HG02973 (cell line): Measurements from ENCODE around the gene UVSSA.
"Not testable (repeated sequence)": the region's sequence is repeated elsewhere in the genome, so short reads cannot be mapped to it uniquely, and the experiment has no call there.

Experiments
- ATAC-seq: cut with Tn5 transposase; IDR thresholded peaks from one replicate; pipeline ENCODE4 v1.9.1; 2021; ENCODE audit warnings: moderate library complexity; ENCODE audit not compliant: unreplicated experiment

UVSSA gene

DNA sequence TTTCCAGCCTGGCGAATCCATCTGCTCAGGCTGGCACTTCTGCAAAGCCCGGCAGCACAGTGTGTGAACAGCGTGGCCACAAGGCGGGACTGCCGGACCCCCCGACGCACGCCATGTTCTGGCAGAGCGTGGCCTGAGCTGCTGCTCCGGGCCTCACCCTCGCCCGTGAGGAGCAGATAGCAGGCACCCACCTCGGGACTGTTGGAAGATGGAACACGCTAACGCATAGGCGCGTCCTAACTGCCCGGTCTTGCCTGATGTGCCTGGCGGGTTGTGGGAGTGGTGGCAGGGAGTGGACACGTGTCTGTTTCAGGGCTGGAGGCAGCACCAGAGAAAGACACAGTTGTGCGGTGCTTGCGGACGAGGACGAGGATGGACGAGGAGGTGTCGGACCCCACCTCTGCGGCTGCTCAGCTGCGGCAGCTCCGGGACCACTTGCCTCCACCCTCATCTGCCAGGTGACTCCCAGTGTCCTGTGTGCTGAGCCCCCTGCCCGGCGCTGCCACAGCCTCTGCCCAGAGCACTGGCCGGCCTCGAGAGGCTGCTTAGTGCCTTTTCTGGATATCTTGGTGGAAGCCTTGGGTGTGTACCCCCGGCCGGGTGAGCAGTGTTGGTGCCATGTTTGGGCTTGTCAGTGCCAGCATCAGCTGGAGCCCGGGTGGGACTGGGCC, 28.2 kb downstream of the UVSSA start:
- ATAC-seq = no peak

GRCh38 chr4:1375761-1376322, 28.8 kb downstream of the UVSSA start:
- ATAC-seq = no peak

DNA sequence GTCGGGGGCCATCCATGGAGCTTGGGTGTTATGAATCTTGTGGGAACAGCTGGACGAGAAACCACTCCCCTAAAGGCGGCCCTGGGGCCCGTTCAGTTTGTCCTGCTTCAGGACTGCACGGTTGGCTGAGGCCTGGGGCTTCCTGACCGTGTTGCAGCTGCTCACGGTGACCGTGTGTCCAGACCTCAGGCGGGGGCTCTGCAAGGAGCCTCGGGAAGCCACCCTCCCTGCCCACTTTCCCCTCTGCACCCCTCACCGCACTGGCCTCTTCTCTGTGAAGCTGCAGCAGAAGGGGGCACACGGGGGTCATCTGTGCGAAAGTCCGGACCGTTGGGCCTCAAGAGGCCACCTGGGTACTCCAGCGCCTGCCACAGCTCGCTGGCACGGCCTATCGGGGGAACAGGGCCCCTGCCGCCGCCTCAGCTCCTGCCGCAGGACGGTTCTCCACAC, 29.4 kb downstream of the UVSSA start:
- no peak for ATAC-seq

- no peak for ATAC-seq
Observed at GRCh38 chr4:1376841-1377605, 30.0 kb downstream of the UVSSA start.

- no peak for ATAC-seq
Observed at GRCh38 chr4:1377606-1378261, 30.7 kb downstream of the UVSSA start.

DNA sequence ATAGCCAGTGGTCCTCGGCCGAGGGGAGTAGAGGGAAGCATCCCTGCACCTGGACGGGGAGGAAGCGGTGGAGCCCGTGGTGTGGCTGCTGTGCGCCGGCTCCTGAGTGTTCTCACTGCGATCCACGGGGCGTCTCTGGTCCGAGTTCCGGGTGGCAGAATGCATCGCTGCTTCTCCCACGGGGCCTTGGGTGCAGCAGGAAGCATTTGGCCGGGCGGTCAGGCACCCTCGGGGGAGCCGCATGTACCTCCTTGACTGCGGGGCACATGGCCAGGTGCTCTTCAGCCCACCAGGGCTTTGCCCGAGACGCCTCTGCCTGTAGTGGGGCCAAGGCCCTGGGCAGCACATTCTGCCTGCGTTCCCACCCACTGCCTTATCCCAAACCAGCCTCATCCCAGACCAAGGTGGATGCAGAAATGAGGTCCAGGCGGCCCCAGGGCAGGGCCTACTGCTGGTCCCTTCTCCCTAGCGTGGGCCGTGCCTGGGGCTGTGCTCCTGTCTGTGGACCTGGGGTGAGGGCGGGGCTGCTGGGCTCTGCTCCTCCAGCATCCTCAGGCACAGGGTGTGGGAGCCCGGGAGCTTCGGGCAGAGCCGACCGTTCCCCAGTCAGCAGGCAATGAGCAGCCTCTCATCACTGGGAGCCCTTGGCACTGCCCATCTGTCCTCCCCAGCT, 31.7 kb downstream of the UVSSA start:
- ATAC-seq = no peak

DNA sequence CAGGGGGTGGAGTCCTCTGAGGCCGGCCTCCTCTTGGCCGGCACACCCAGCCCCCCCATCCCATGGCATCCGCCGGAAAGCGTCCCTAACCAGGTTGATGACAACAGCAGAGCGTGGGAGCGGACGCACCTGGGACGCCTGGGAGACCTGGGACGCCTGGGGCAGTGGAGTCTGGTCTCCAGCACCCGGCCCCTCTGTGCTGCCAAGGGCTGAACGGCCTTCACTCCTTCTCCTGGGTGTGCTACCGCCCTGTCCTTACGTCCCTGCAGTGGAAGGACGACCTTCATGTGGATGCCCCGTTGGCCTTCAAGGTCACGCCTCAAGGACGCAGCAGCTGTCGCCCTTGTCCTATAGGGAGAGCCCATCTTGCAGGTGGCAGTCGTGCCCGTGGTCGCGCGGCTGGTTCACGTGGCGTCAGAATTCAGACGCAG, 32.4 kb downstream of the UVSSA start:
- no peak for ATAC-seq

GRCh38 chr4:1379801-1380331, 32.9 kb downstream of the UVSSA start:
- ATAC-seq = no peak

DNA sequence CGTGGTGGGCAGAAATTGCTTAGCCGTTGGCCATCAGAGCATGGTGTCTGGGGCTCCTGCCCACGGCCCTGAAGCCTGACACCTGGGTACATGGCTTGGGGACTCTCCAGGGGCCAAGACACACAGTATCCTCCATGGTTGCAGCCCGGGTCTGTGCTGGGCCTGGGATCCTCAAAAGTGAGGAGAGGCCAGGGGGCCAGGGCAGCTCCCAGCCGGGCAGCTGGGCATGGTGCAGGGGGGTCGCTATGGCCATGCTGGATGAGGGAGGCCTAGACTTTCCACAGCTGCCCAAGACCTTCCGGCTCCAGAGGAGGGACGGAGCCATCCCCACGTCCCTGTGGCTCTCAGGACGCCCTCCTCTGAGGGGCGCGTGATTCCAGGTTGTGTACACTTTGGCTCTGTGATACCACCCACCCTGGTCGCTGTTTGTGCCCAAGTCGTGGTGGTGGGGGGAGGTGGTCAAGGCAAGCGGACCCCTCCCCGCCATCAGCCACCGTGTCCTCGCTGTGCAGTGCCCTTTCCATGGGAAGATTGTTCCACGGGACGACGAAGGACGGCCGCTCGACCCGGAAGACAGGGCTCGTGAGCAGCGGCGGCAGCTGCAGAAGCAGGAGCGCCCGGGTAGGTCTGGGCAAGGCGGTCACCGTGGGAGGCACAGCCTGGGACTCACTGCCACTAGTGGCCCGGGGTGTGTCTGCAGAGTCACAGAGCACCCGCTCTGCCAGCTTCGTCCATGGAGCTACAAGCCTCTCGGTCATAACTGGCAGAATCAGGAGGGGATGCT, 33.6 kb downstream of the UVSSA start:
- ATAC-seq = no peak

- no peak for ATAC-seq
Observed at GRCh38 chr4:1381181-1381621, 34.2 kb downstream of the UVSSA start.

DNA sequence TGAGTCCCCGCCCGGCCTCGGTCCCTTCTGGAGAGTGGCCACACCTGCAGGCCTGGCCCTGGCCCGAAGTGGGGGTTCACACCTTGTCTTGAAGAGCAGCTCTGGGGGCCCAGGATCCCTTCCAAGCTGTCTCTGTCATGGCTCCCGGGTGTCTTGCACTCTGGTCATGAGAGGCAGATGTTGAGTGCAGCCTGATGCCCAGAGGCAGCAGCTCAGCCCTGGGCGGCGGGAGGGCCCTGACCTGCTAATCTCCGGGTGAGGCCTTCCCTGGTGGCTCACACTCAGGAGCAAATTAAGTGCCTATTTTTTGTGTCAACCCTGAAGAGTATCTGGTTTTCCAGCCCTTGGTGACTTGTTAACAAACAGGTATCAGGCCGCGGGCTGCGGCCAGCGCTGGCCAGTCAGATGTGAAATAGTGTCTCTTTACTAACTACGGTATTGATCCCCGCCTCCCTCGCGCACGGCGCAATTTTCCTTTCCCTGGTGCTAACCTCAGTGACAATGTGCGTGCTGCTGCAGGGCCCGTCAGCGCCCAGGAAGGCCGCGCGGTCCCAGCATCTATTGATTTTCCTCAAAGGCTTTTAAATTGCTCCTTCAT, 35.0 kb downstream of the UVSSA start:
- no peak for ATAC-seq

- no peak for ATAC-seq
Observed at GRCh38 chr4:1382776-1383727, 36.0 kb downstream of the UVSSA start.

GRCh38 chr4:1383728-1384591, 37.0 kb downstream of the UVSSA start:
- ATAC-seq = no peak

DNA sequence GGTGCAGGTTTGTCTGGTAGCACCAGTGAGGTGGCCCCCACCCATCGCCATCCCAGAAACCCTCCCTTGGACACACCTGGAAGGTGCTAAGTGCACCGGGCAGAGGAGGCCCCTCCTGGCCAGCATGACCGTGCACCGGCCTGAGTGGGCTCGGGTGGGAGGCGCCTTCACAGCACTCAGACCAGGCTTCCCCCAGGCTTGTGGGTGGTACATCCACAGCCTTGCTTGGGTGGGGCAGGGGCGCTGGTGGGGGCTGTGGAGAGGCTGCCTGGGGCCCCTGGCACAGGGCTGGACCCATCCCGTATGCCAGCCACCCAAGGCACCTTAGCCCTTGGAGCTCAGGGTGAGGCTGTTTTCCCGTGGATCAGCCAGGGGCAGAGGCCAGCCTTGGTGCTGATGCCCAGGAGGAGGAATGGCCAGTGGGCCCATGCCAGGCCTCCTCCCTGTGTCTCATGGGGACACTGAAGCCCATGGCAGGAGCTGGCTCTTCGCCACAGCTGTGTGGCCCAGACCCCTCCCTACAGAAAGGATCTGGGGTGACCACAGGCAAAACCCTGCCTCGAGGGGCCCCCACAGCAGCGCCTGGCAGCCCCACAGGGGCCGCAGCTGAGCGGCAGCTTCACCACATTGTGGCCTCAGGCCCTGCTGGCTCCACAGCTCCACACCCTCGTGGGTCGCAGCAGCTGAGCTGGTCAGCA, 37.8 kb downstream of the UVSSA start:
- no peak for ATAC-seq

GRCh38 chr4:1385373-1386340, 38.6 kb downstream of the UVSSA start:
- no peak for ATAC-seq

DNA sequence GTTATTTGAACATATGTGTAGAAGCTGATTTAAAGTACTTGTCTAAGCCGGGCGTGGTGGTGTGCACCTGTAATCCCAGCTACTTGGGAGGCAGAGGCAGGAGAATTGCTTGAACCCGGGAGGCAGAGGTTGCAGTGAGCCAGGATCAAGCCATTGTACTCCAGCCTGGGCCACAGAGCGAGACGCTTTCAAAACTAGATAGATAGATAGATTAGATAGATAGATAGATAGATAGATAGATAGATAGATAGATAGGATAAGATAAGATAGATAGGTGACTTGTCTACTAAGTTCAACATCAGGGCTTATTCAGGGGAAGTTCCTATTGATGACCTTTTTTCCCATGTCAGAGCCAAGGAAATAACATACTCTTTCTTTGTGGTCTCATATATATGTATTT, 46.4 kb downstream of the UVSSA start:
- not testable (repeated sequence) for ATAC-seq
